Endometrium (tissue), 2 donors: Measurements from ENCODE around the gene ZAP70.

Experiments
- FAIRE-seq: peaks from 2 replicates; lab custom pipeline; 2012; peaks lifted over from hg19 to GRCh38; lab: Jason Lieb, UNC
- donor health status: control.
- donor health status: control.

ZAP70 gene

GRCh38 chr2:97734061-97735051, 21.0 kb downstream of the ZAP70 start:
- FAIRE-seq: no peak

- FAIRE-seq: no peak
These were observed 21.8 kb downstream of the ZAP70 start for GRCh38 chr2:97735161-97735561.

GRCh38 chr2:97736185-97736584, 22.8 kb downstream of the ZAP70 start:
- FAIRE-seq: no peak

- no peak for FAIRE-seq
These were observed 23.4 kb downstream of the ZAP70 start for GRCh38 chr2:97736608-97737330.

- FAIRE-seq: no peak
These were observed 24.2 kb downstream of the ZAP70 start for GRCh38 chr2:97737421-97738178.

- FAIRE-seq: no peak
These were observed 25.0 kb downstream of the ZAP70 start for GRCh38 chr2:97738179-97739019.

- FAIRE-seq: no peak
These were observed 25.9 kb downstream of the ZAP70 start for GRCh38 chr2:97739020-97739892.

- no peak for FAIRE-seq
These were observed 26.5 kb downstream of the ZAP70 start for GRCh38 chr2:97739893-97740245.

- FAIRE-seq: no peak
These were observed 27.3 kb downstream of the ZAP70 start for GRCh38 chr2:97740590-97741182.

- no peak for FAIRE-seq
These were observed 27.9 kb downstream of the ZAP70 start for GRCh38 chr2:97741251-97741650.

- no peak for FAIRE-seq
These were observed 28.3 kb downstream of the ZAP70 start for GRCh38 chr2:97741686-97742085.

GRCh38 chr2:97742381-97742847, 29.0 kb downstream of the ZAP70 start:
- no peak for FAIRE-seq

GRCh38 chr2:97743913-97744312, 30.5 kb downstream of the ZAP70 start:
- no peak for FAIRE-seq

- no peak for FAIRE-seq
These were observed 32.2 kb downstream of the ZAP70 start for GRCh38 chr2:97745474-97746174.

GRCh38 chr2:97747285-97747684, 33.9 kb downstream of the ZAP70 start:
- no peak for FAIRE-seq

GRCh38 chr2:97747716-97748115, 34.3 kb downstream of the ZAP70 start:
- no peak for FAIRE-seq

- no peak for FAIRE-seq
These were observed 36.2 kb downstream of the ZAP70 start for GRCh38 chr2:97749581-97749980.

GRCh38 chr2:97750017-97750416, 36.6 kb downstream of the ZAP70 start:
- FAIRE-seq: no peak

GRCh38 chr2:97751752-97752151, 38.4 kb downstream of the ZAP70 start:
- no peak for FAIRE-seq
